ENCODE data around the gene DLGAP1.
"Not testable (repeated sequence)": the region's sequence is repeated elsewhere in the genome, so short reads cannot be mapped to it uniquely, and the experiment has no call there.

Gene DLGAP1

GRCh38 chr18:3492721-3493120 lies 962.4 kb downstream of the DLGAP1 start:
- no peak for DNase-seq (ENCODE audit: low read depth)

GRCh38 chr18:3491981-3492555 lies 963.0 kb downstream of the DLGAP1 start:
- DNase-seq (ENCODE audit: low read depth), result no peak

- no peak for DNase-seq (ENCODE audit: low read depth)
Measured at GRCh38 chr18:3489462-3489861, 965.6 kb downstream of the DLGAP1 start.

GRCh38 chr18:3486512-3486911 lies 968.6 kb downstream of the DLGAP1 start:
- no peak for DNase-seq (ENCODE audit: low read depth)

- DNase-seq (ENCODE audit: low read depth), result no peak
Measured at GRCh38 chr18:3485153-3486149, 969.7 kb downstream of the DLGAP1 start.

GRCh38 chr18:3482258-3482657 lies 972.8 kb downstream of the DLGAP1 start:
- no peak for DNase-seq (ENCODE audit: low read depth)

GRCh38 chr18:3481696-3482210 lies 973.4 kb downstream of the DLGAP1 start:
- no peak for DNase-seq (ENCODE audit: low read depth)

GRCh38 chr18:3480827-3481573 lies 974.1 kb downstream of the DLGAP1 start:
- DNase-seq (ENCODE audit: low read depth), result no peak

- DNase-seq (ENCODE audit: low read depth), result no peak
Measured at GRCh38 chr18:3479978-3480509, 975.1 kb downstream of the DLGAP1 start.

- no peak for DNase-seq (ENCODE audit: low read depth)
Measured at GRCh38 chr18:3478262-3478978, 976.7 kb downstream of the DLGAP1 start.

GRCh38 chr18:3472681-3473544 lies 982.2 kb downstream of the DLGAP1 start:
- DNase-seq (ENCODE audit: low read depth), result no peak

GRCh38 chr18:3472121-3472520 lies 983.0 kb downstream of the DLGAP1 start:
- DNase-seq (ENCODE audit: low read depth), result not testable (repeated sequence)

GRCh38 chr18:3471141-3471648 lies 983.9 kb downstream of the DLGAP1 start:
- no peak for DNase-seq (ENCODE audit: low read depth)

- no peak for DNase-seq (ENCODE audit: low read depth)
Measured at GRCh38 chr18:3468833-3469232, 986.3 kb downstream of the DLGAP1 start.

GRCh38 chr18:3468066-3468705 lies 986.9 kb downstream of the DLGAP1 start:
- no peak for DNase-seq (ENCODE audit: low read depth)

GRCh38 chr18:3466872-3467271 lies 988.2 kb downstream of the DLGAP1 start:
- DNase-seq (ENCODE audit: low read depth), result no peak

- no peak for DNase-seq (ENCODE audit: low read depth)
Measured at GRCh38 chr18:3466045-3466444, 989.1 kb downstream of the DLGAP1 start.

GRCh38 chr18:3463051-3463450 lies 992.1 kb downstream of the DLGAP1 start:
- DNase-seq (ENCODE audit: low read depth), result no peak

GRCh38 chr18:3461704-3462103 lies 993.4 kb downstream of the DLGAP1 start:
- no peak for DNase-seq (ENCODE audit: low read depth)

All from activated T-cell treated with anti-CD3 and anti-CD28 coated beads for 24 hours (primary cell).